AG04449 (cell line): ENCODE measurements around the gene GMDS.

Experiments used
- CTCF ChIA-PET: fragments of 350-600 bp; formaldehyde crosslinking; extraction: SDS; loops from one replicate; lab custom pipeline; 2021; ENCODE audit warnings: antibody characterized with exemption; lab: Yijun Ruan, JAX
- POLR2A ChIA-PET: fragments of 400-600, 350-600 bp; formaldehyde crosslinking; extraction: SDS; loops from one replicate; lab custom pipeline; 2020; ENCODE audit warnings: antibody characterized with exemption, inconsistent platforms; lab: Yijun Ruan, JAX
- DNase-seq: peaks from one replicate; pipeline ENCODE4 v3.0.0-alpha.2; 2010; ENCODE audit warnings: low read depth, low spot score
- H3K4me3 ChIP-seq: 2 replicates; pipeline ENCODE4 v1.5.1; 2011; ENCODE audit warnings: low read depth, mild to moderate bottlenecking, control low read depth, low read length
- CTCF ChIP-seq: IDR thresholded peaks from one replicate; pipeline ENCODE4 v1.5.1; 2011; ENCODE audit warnings: mild to moderate bottlenecking, moderate library complexity, low read length, control low read depth, inconsistent platforms; ENCODE audit not compliant: insufficient read depth; ENCODE audit errors: missing control alignments

GMDS gene

DNA sequence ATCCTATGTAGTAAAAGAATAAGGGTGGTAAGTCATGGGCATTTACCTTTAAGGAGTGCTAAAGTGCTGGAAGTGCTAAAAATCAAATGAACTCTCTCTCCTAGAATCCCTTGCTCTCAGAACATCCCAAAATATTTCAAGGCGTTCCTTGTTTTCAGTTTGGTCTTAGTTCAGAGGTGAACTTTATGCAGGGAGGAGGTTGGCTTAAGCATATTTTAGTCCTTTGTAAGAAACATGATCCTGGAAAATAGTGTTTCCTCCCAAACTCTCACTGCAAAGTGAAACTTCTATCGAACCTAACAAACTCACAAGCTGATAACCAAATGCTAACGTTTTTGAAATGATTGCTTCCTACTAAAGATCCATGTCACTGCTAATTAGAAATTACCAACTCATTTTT lies 404.3 kb downstream of the GMDS start:
- no peak for DNase-seq
- no peak for TF ChIP-seq CTCF
- no peak overlapping the region for H3K4me3 ChIP-seq
- ChIA-PET CTCF (interaction anchor here (0.9 kb wide), 1 partner anchor 10 kb away, joined by 4 read pairs; no protein-coding TSS in a partner anchor), POLR2A (no interaction called here)

DNA sequence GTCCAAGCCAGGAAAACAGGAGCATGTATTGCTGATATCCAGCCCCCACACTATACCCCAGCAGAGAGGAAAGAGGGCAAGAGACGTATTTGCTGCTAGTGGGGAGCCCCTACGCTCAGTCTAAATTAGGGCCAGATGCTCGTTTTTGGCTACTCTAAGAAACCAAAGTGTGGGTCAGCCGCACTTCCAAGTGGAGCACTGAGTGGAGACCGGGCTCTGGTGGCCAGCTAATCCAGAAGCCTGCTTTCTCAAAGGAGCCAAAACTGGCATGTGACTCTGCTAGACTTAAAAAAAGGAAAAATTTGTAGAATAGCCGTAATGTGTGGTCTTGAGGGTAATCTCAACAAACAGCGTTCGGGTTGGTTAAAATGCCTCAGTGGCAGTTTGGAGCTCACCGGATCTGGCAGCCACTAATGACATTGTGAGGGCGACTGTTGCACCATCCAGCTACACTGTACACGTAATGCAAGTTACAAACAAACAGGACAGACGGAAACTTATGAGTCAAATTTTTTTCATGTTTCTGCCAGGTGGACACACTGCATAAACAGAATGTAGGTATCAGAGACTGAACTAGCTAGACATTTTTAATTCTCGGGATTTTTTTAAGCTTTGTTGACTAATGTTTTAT lies 404.8 kb downstream of the GMDS start:
- no peak for TF ChIP-seq CTCF
- ChIA-PET CTCF (interaction anchor here (0.9 kb wide), 1 partner anchor 11 kb away, joined by 4 read pairs; no protein-coding TSS in a partner anchor), POLR2A (no interaction called here)
- H3K4me3 ChIP-seq, result no peak overlapping the region
- DNase-seq, result no peak

- no peak for DNase-seq
- TF ChIP-seq CTCF, result no peak
- POLR2A ChIA-PET, result no interaction called here
- CTCF ChIA-PET, result interaction anchor here (0.9 kb wide), 1 partner anchor 10 kb away, joined by 3 read pairs; no protein-coding TSS in a partner anchor
- no peak overlapping the region for H3K4me3 ChIP-seq
Observed at GRCh38 chr6:1839361-1839760, 406.0 kb downstream of the GMDS start.

DNA sequence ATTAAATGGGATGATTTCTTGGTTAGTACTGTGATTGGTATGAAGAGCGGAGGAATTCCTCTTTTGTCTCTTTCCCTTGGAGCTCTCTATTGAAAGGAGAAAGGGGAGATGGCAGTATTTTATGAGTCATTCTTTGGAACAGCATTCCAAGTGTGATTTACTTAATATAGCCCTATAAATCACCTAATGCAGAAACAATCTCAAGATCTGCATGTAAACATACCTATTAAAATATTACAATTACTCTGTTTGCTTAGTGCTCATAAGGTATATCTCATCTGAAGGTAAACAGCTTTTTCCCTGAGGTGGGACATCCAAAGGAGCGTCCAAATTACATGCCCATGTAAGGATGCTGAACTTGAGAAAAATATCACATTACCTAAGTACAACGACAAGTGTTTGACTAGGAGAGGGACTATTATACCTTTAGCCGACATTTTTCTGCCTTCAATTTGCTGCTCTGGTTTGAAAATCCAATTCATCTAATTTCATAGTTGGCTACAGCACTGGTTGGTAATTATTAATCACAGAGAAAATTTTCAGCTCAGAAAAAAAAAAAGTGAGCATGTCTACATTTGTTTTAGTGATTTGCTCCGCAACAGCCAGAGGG lies 406.7 kb downstream of the GMDS start:
- DNase-seq, result no peak
- CTCF ChIA-PET, result interaction anchor here (1.1 kb wide), 1 partner anchor 266 kb away, joined by 5 read pairs; no protein-coding TSS in a partner anchor

GRCh38 chr6:1837826-1838225 lies 407.6 kb downstream of the GMDS start:
- POLR2A ChIA-PET, result no interaction called here
- H3K4me3 ChIP-seq, result no peak overlapping the region
- CTCF ChIA-PET, result interaction anchor here (1.1 kb wide), 1 partner anchor 266 kb away, joined by 5 read pairs; no protein-coding TSS in a partner anchor
- TF ChIP-seq CTCF, result no peak
- no peak for DNase-seq

More for the DNA sequence above, 406.7 kb downstream of the GMDS start:
- H3K4me3 ChIP-seq, result no peak overlapping the region
- TF ChIP-seq CTCF, result no peak
- POLR2A ChIA-PET, result no interaction called here

GRCh38 chr6:1836690-1837089 lies 408.7 kb downstream of the GMDS start:
- ChIA-PET CTCF (no interaction called here), POLR2A (no interaction called here)
- TF ChIP-seq CTCF, result no peak
- no peak overlapping the region for H3K4me3 ChIP-seq
- DNase-seq, result no peak
